ENCODE data around the gene WDFY1. TPM values are rescaled to one million over a fixed set of nuclear protein-coding genes. Genes with fewer than 3 reads are reported as not detected.
"Not testable (repeated sequence)": the region's sequence is repeated elsewhere in the genome, so short reads cannot be mapped to it uniquely, and the experiment has no call there.

The WDFY1 gene
- total and polyA plus RNA-seq, 12 donors, result 7.8 to 45.2 (median 32.5) TPM

DNA sequence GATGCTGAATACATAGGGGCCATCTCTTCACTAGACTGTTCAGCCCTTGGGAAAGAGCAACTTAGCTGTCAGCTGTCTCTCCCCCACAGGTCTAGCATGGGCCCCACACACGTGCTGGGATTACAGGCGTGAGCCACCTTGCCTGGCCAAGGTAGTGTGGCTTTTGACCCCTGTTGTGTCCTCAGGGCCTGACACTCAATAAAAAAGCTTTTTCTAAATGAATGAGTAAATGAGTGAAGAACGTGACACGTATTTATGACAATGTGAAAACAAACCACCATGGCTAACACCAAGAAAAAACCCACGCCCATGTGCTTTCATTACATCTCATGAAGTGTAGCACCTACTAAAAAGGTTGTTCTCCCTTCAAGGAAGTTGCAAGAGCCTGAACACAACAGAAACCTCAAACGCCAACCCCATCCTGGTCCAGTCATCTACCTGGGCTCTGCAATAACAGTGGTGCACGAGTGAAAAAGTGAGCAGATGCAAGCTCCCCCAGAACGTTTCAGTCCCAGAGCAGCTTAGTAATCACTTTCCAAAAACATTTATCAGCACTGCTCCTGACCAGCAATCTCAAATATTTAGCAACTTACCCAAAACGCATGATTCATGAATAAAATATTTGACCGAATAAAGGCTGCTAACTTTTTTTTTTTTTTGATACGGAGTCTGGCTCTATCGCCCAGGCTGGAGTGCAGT, 3.4 kb downstream of the WDFY1 start:
- H3K4me3 ChIP-seq, result no peak overlapping the region
- peak in 3 of 7 donors; percentile 23 to 42 (median 34) for DNase-seq
- intact Hi-C loops (cut with DNase I), result no loop called here
- no peaks in the 10 kb centered on the region for H3K27me3 ChIP-seq
- TF ChIP-seq POLR2A (IDR thresholded peaks at IDR 0.05), result no peak
- TF ChIP-seq, protein P1, sequence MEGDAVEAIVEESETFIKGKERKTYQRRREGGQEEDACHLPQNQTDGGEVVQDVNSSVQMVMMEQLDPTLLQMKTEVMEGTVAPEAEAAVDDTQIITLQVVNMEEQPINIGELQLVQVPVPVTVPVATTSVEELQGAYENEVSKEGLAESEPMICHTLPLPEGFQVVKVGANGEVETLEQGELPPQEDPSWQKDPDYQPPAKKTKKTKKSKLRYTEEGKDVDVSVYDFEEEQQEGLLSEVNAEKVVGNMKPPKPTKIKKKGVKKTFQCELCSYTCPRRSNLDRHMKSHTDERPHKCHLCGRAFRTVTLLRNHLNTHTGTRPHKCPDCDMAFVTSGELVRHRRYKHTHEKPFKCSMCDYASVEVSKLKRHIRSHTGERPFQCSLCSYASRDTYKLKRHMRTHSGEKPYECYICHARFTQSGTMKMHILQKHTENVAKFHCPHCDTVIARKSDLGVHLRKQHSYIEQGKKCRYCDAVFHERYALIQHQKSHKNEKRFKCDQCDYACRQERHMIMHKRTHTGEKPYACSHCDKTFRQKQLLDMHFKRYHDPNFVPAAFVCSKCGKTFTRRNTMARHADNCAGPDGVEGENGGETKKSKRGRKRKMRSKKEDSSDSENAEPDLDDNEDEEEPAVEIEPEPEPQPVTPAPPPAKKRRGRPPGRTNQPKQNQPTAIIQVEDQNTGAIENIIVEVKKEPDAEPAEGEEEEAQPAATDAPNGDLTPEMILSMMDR (IDR thresholded peaks at IDR 0.05), result no peak
- peaks cover 11 to 46% of the 10 kb centered on the region in 2 donors for H3K4me1 ChIP-seq (replicated peaks in 1 of 2)
- H3K36me3 ChIP-seq (replicated peaks in 1 of 2), result no peaks in the 10 kb centered on the region
- H3K9me3 ChIP-seq (replicated peaks in 1 of 3), result no peaks in the 10 kb centered on the region
- WGBS, 4 donors, result 47 to 64% (median 58%) methylated on average over 12 of the region's 12 CpGs
- H3K27ac ChIP-seq, result peak overlapping the region in 3 of 5 donors; percentile 33 to 53 (median 36)

DNA sequence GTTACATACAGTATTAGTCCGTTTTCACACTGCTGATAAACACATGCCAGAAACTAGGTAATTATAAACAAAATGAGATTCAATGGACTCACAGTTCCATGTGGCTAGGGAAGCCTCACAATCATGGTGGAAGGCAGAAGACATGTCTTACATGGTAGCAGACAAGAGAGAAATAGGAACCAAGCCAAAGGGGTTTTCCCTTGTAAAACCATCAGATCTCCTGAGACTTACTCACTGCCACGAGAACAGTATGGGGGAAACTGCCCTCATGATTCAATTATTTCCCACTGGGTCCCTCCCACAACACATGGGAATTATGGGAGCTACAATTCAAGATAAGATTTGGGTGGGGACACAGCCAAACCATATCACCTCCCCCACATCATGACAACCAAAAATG, 5.7 kb downstream of the WDFY1 start:
- intact Hi-C loops (cut with DNase I), result not testable (repeated sequence)

DNA sequence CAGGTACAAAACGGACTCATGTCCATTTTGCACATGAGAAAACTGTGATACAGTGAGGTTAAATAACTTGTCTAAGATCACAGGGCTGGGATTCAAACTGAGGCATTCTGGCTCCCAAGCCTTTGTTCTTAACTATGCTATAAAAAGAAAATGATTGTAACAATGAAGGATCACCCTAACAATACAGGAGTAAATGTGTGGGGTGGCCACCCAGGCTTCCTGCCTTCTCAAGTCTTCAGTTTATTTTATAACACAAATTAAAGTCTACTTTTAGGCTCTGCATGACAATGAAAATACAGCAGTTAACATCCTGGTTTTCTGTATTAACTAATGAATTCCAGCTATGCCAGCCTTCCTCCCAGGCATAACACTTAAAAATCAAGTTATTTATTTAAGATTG, 7.6 kb downstream of the WDFY1 start:
- intact Hi-C loops (cut with DNase I), result no loop called here
- TF ChIP-seq POLR2A (IDR thresholded peaks at IDR 0.05), result no peak
- TF ChIP-seq, protein P1 (IDR thresholded peaks at IDR 0.05), result no peak
- no peak for DNase-seq
- no peaks in the 10 kb centered on the region for H3K36me3 ChIP-seq (replicated peaks in 1 of 2)
- peaks cover 5 to 41% of the 10 kb centered on the region in 2 donors for H3K4me1 ChIP-seq (replicated peaks in 1 of 2)
- H3K9me3 ChIP-seq (replicated peaks in 1 of 3), result no peaks in the 10 kb centered on the region
- 0 to 3% (median 1%) methylated on average over 1 of the region's 1 CpG for whole genome bisulfite sequencing, 4 donors
- H3K27ac ChIP-seq, result no peak overlapping the region
- H3K27me3 ChIP-seq, result no peaks in the 10 kb centered on the region
- no peak overlapping the region for H3K4me3 ChIP-seq

More for the DNA sequence above, 5.7 kb downstream of the WDFY1 start:
- H3K4me3 ChIP-seq; H3K27me3 ChIP-seq; DNase-seq; H3K36me3 ChIP-seq (replicated peaks in 1 of 2); H3K9me3 ChIP-seq (replicated peaks in 1 of 3); H3K27ac ChIP-seq: not testable (repeated sequence)
- peaks cover 11 to 50% of the 10 kb centered on the region in 2 donors for H3K4me1 ChIP-seq (replicated peaks in 1 of 2)
- 60 to 73% (median 70%) methylated on average over 2 of the region's 2 CpGs for WGBS, 4 donors

DNA sequence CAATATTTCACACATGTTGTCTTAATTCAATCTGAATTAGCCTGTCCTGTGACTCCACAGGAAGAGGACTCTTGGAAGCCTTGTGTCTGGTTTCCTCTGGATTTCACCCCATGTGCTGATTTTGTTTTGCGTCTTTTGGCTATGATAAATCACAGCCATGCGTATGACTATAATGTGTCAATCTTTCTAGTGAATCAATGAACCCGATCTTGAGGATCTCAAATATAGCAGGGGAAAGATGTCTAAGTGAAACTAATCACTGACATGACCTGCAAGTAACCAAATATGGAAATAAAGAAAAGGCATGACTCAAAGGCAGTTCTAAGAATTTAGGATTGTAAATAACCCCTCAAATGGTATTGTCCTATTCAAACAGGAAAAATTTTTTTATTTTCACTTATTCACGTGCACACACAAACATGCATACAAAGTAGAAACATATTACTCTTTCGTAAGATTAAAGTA, 8.2 kb downstream of the WDFY1 start:
- Histone ChIP-seq H3K4me1 (replicated peaks in 1 of 2) (peaks cover 5 to 38% of the 10 kb centered on the region in 2 donors), H3K27ac (no peak overlapping the region), H3K4me3 (no peak overlapping the region), H3K36me3 (replicated peaks in 1 of 2) (no peaks in the 10 kb centered on the region), H3K27me3 (no peaks in the 10 kb centered on the region), H3K9me3 (replicated peaks in 1 of 3) (no peaks in the 10 kb centered on the region)
- 54 to 61% (median 58%) methylated on average over 5 of the region's 5 CpGs for WGBS, 4 donors
- no peak for DNase-seq
- TF ChIP-seq, protein P1 (IDR thresholded peaks at IDR 0.05), result no peak
- no peak for TF ChIP-seq POLR2A (IDR thresholded peaks at IDR 0.05)
- intact Hi-C loops (cut with DNase I), result no loop called here

All from adrenal gland (tissue), 12 donors.